PC-9 (cell line): ENCODE data around the gene NFIA. TPM values are rescaled to one million over a fixed set of nuclear protein-coding genes. Genes with fewer than 3 reads are reported as not detected.

Experiments used
- BruUV-seq: library from RNA; stranded (reverse); fragments of 400-500 nt; replicated peaks from 2 replicates; lab custom pipeline; 2021; lab: Mats Ljungman, UMichigan
- CTCF ChIA-PET: fragments of 300-600 bp; sonication (Branson Sonifier 250); formaldehyde crosslinking; loops from one replicate; lab custom pipeline; 2022; ENCODE audit warnings: antibody characterized with exemption; lab: Charles Lee
- POLR2A ChIA-PET: fragments of 300-600 bp; sonication (Branson Sonifier 250); formaldehyde crosslinking; loops from one replicate; lab custom pipeline; 2022; ENCODE audit warnings: antibody characterized with exemption; ENCODE audit not compliant: unreplicated experiment; lab: Charles Lee
- DNase-seq, 2 experiments: peaks; one replicate each; pipeline versions ENCODE4 v3.0.0 to v3.0.0-alpha.2; 2015 to 2022; ENCODE audit warnings: mixed read lengths in 1 of 2
- H2AFZ ChIP-seq: fragments of 200-600 bp; sonication (generic); 2 replicates; pipeline ENCODE4 v1.8.1; 2017; ENCODE audit warnings: antibody characterized with exemption
- H3F3A ChIP-seq: fragments of 200-600 bp; sonication (generic); 2 replicates; pipeline ENCODE4 v1.8.1; 2017; ENCODE audit warnings: antibody characterized with exemption, mild to moderate bottlenecking, low read depth; ENCODE audit not compliant: insufficient read depth
- H3K27ac ChIP-seq: fragments of 200-600 bp; sonication (generic); 2 replicates; pipeline ENCODE4 v1.6.1; 2016; ENCODE audit warnings: mixed run types
- H3K27me3 ChIP-seq: fragments of 200-600 bp; sonication (generic); 2 replicates; pipeline ENCODE4 v1.6.1; 2016; ENCODE audit warnings: low read depth, mixed run types; ENCODE audit not compliant: insufficient read depth
- H3K36me3 ChIP-seq: fragments of 200-600 bp; sonication (generic); 2 replicates; pipeline ENCODE4 v1.6.1; 2016; ENCODE audit warnings: low read depth, mixed run types
- H3K4me1 ChIP-seq: fragments of 200-600 bp; sonication (generic); replicated peaks from 2 replicates; pipeline ENCODE4 v1.6.1; 2016; ENCODE audit warnings: mixed run types; ENCODE audit not compliant: insufficient read depth
- H3K4me2 ChIP-seq: fragments of 200-600 bp; sonication (generic); 2 replicates; pipeline ENCODE4 v1.6.1; 2017; ENCODE audit warnings: mixed run types
- H3K4me3 ChIP-seq: fragments of 200-600 bp; sonication (generic); 2 replicates; pipeline ENCODE4 v1.6.1; 2016; ENCODE audit warnings: mixed run types
- H3K79me2 ChIP-seq: fragments of 200-600 bp; sonication (generic); 2 replicates; pipeline ENCODE4 v1.6.1; 2017; ENCODE audit warnings: low read depth, mixed run types
- H3K9me2 ChIP-seq: fragments of 200-600 bp; sonication (generic); 2 replicates; pipeline ENCODE4 v1.8.1; 2017; ENCODE audit warnings: mild to moderate bottlenecking; ENCODE audit not compliant: insufficient read depth
- H3K9me3 ChIP-seq: fragments of 200-600 bp; sonication (generic); 2 replicates; pipeline ENCODE4 v1.8.1; 2016; ENCODE audit warnings: low read depth; ENCODE audit not compliant: insufficient read depth
- H4K20me1 ChIP-seq: fragments of 200-600 bp; sonication (generic); 2 replicates; pipeline ENCODE4 v1.8.1; 2017; ENCODE audit not compliant: insufficient read depth
- EZH2 ChIP-seq: fragments of 200-600 bp; sonication (generic); IDR thresholded peaks from 2 replicates; pipeline ENCODE4 v1.8.0; 2017; ENCODE audit warnings: antibody characterized with exemption, low read depth
- intact Hi-C: fragments of 100-400 bp; cut with micrococcal nuclease; formaldehyde crosslinking; loops from one replicate; pipeline ENCODE4 v1.10.0; 2022; ENCODE audit not compliant: unreplicated experiment
- total RNA-seq: library from RNA; stranded (reverse); gene quantifications from 2 replicates; pipeline ENCODE4 v1.2.3, GENCODE V29; 2021
- TF ChIP-seq, protein P1 (sequence below): fragments of 200-600 bp; sonication (generic); conservative IDR thresholded peaks from 2 replicates; pipeline ENCODE4 v1.6.1; 2017; ENCODE audit warnings: mixed run types, antibody characterized with exemption, mild to moderate bottlenecking, moderate library complexity

Gene NFIA
- total RNA-seq, 1 experiment from 2014 or later = 26.7 TPM

DNA sequence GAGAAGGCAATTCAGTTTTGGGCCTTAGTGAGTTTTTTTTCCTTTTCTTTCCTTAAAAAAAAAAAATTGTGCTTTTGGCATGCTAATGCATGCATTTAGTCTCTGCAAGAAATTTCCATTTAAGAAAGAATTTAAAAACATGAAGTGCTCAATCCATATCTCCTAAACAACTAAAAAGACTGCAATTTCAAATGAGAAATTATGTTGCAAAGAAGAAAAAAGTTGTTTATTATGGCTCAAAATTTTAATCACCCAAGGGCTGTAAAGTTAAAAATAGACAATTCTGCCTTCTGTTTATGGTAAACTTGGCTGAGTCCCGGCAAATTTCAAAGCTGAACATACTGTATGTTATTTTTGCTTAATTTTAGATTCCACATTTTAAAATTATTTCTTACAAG lies 59.7 kb downstream of the NFIA start:
- H3K4me3 ChIP-seq = peak overlapping the region; percentile 15; the same call in 1 of the 2 replicates
- POLR2A ChIA-PET = no interaction called here
- H3K27me3 ChIP-seq = no peaks in the 10 kb centered on the region
- no peak for DNase-seq
- H3K4me2 ChIP-seq = peak overlapping the region; percentile 53
- H3K9me3 ChIP-seq = no peaks in the 10 kb centered on the region; the same call in 1 of the 2 replicates
- intact Hi-C loops = no loop called here
- H3K36me3 ChIP-seq = no peaks in the 10 kb centered on the region
- peak overlapping the region; percentile 89 for H3K27ac ChIP-seq
- peaks cover 59% of the 10 kb centered on the region for H3K4me1 ChIP-seq
- no TSS peak for BruUV-seq
- no peaks in the 10 kb centered on the region for H4K20me1 ChIP-seq
- peaks cover 48% of the 10 kb centered on the region for H3F3A ChIP-seq
- H3K79me2 ChIP-seq = peaks cover 59% of the 10 kb centered on the region
- H2AFZ ChIP-seq = no peak overlapping the region
- no peak for TF ChIP-seq EZH2
- TF ChIP-seq, protein P1, sequence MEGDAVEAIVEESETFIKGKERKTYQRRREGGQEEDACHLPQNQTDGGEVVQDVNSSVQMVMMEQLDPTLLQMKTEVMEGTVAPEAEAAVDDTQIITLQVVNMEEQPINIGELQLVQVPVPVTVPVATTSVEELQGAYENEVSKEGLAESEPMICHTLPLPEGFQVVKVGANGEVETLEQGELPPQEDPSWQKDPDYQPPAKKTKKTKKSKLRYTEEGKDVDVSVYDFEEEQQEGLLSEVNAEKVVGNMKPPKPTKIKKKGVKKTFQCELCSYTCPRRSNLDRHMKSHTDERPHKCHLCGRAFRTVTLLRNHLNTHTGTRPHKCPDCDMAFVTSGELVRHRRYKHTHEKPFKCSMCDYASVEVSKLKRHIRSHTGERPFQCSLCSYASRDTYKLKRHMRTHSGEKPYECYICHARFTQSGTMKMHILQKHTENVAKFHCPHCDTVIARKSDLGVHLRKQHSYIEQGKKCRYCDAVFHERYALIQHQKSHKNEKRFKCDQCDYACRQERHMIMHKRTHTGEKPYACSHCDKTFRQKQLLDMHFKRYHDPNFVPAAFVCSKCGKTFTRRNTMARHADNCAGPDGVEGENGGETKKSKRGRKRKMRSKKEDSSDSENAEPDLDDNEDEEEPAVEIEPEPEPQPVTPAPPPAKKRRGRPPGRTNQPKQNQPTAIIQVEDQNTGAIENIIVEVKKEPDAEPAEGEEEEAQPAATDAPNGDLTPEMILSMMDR = no peak
- H3K9me2 ChIP-seq = no peaks in the 10 kb centered on the region
- CTCF ChIA-PET = no interaction called here

DNA sequence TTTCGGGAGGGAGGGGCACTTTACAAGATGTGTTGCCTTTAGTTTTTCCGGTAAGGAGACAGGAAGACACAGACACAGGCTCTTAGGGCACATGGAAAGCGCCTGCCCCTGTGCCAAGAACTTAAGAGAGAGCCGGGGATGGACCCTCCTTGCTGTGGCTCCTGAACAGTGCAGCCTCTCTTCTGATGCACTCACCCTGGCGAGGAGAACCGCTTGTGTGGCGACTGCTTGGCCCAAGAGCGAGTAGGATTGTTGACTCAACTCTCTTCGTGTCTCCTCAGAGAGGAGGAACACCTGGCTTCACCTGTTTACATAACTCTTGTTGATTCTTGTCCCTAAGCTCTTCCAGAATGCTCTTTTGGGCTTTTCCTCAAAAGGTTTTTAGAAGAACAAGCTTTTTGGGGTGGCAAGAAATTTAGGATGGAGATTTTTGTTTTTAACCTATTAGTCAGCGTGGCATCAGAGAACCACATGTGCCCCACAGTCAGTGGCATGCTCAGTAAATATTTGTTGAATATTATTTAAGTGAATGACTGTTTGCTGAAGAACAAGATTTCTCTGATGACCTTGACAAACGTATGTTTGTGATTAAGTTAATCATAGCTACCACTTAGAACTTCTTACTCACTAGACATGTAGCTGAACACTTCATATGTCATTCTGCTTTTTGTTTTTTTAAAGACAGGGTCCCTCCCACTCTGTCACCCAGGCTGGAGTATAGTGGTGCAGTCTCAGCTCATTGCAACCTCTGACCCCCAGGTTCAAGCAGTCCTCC lies 60.6 kb downstream of the NFIA start:
- no peaks in the 10 kb centered on the region; the same call in 1 of the 2 replicates for H3K9me3 ChIP-seq
- no TSS peak for BruUV-seq
- intact Hi-C loops = no loop called here
- peak overlapping the region; percentile 89 for H3K27ac ChIP-seq
- no peaks in the 10 kb centered on the region for H3K36me3 ChIP-seq
- no peak overlapping the region for H2AFZ ChIP-seq
- H3K4me3 ChIP-seq = no peak overlapping the region
- H3K79me2 ChIP-seq = peaks cover 62% of the 10 kb centered on the region
- DNase-seq = peak in 1 of 2 experiments; percentile 43
- TF ChIP-seq EZH2 = no peak
- TF ChIP-seq, protein P1 = no peak
- POLR2A ChIA-PET = interaction anchor here (0.6 kb wide), 1 partner anchor 36 kb away, joined by 8 read pairs; no protein-coding TSS in a partner anchor
- CTCF ChIA-PET = no interaction called here
- H3K27me3 ChIP-seq = no peaks in the 10 kb centered on the region
- H4K20me1 ChIP-seq = no peaks in the 10 kb centered on the region
- H3K9me2 ChIP-seq = no peaks in the 10 kb centered on the region
- H3K4me2 ChIP-seq = no peak overlapping the region
- peaks cover 66% of the 10 kb centered on the region for H3K4me1 ChIP-seq
- peaks cover 46% of the 10 kb centered on the region for H3F3A ChIP-seq

DNA sequence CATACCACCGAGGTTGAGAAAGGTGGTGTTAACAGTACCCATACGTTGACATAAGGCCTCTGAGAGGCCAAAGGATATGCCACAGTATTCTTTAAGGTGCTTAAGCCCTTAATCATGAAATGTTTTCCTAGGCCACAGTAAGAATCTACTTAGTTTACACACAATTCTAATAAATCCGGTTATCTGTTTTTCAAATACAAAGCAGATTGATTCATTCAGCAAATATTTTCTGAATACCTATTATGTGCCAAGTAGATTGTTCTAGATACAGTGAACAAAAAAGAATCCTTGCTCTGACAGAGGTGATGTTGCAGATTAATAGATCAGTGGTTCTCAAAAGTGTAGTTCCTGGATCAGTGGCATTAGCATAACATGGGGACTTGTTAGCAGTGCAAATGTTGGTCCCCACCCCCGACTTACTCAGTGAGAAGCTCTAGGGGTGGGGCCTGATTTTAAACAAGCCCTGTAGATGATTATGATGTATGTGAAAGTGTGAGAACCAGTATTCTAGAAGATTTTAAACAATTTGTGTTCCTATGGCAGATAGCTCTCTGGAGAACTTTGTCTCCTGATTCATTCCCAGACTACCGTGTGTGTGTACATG lies 61.6 kb downstream of the NFIA start:
- Histone ChIP-seq H3K4me2 (no peak overlapping the region), H3K27me3 (no peaks in the 10 kb centered on the region), H3F3A (peaks cover 48% of the 10 kb centered on the region), H3K9me3 (no peaks in the 10 kb centered on the region; the same call in 1 of the 2 replicates), H2AFZ (no peak overlapping the region), H3K4me3 (no peak overlapping the region), H3K36me3 (no peaks in the 10 kb centered on the region), H3K4me1 (peaks cover 72% of the 10 kb centered on the region), H3K9me2 (no peaks in the 10 kb centered on the region), H3K79me2 (peaks cover 66% of the 10 kb centered on the region), H4K20me1 (no peaks in the 10 kb centered on the region), H3K27ac (peak overlapping the region; percentile 89; the same call in 1 of the 2 replicates)
- no TSS peak for BruUV-seq
- ChIA-PET CTCF (interaction anchor here (0.9 kb wide), 1 partner anchor 94 kb away, joined by 5 read pairs; no protein-coding TSS in a partner anchor), POLR2A (interaction anchor here (0.6 kb wide), 1 partner anchor 37 kb away, joined by 8 read pairs; no protein-coding TSS in a partner anchor)
- peak in 1 of 2 experiments; percentile 68 for DNase-seq
- no peak for TF ChIP-seq EZH2
- TF ChIP-seq, protein P1 = no peak
- intact Hi-C loops = no loop called here
